HG02973 (cell line): ENCODE data around the gene ATXN7L1.
"Not testable (repeated sequence)": the region's sequence is repeated elsewhere in the genome, so short reads cannot be mapped to it uniquely, and the experiment has no call there.

Experiments
- ATAC-seq: cut with Tn5 transposase; IDR thresholded peaks from one replicate; pipeline ENCODE4 v1.9.1; 2021; ENCODE audit warnings: moderate library complexity; ENCODE audit not compliant: unreplicated experiment

The ATXN7L1 gene

GRCh38 chr7:105861224-105861623 is 15.2 kb downstream of the ATXN7L1 start:
- no peak for ATAC-seq

GRCh38 chr7:105860793-105861192 is 15.6 kb downstream of the ATXN7L1 start:
- no peak for ATAC-seq

- no peak for ATAC-seq
Observed at GRCh38 chr7:105857009-105857952, 19.1 kb downstream of the ATXN7L1 start.

- no peak for ATAC-seq
Observed at GRCh38 chr7:105854498-105854897, 21.9 kb downstream of the ATXN7L1 start.

DNA sequence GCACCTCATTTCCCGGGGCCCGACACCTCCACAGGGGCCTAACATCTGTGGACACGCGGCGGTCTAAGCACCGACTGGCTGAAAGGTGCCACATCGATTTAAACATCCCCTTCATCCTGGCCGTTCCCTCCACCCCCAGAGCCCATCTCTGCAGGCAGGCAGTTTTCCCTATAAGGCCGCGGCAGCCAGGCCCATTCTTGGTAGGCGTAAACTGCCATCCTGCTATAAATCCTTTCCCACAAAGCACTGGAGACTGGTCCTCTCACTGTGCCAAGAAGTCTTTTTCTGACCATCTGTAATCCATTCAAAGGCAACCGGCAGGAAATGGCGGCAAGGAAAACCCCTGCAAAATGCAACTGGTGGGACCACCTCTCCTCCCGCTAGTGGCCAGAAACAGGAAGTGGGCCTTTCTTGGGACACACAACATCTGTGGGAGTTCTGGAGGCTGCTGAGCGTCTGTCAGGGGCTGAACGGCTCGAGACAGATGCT is 22.4 kb downstream of the ATXN7L1 start:
- no peak for ATAC-seq

DNA sequence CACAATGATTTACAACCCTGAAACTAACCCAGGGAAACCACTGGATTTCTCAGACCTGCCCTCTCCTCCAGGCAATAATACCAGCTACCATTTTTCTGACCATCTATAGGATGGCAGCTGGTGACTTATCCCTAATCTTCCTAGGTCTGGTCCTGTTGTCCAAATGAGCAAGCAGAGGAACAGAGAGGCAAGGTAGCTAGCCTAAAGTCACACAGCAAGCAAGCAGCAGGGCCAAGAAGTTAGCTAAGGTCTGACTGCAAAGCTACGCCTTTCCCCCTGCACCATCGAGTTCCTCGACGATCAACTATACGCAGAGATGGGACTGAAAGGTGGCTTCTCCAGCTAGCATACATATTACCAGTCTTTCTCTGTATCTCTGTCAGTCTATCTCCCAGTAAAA is 25.3 kb downstream of the ATXN7L1 start:
- ATAC-seq, result no peak

DNA sequence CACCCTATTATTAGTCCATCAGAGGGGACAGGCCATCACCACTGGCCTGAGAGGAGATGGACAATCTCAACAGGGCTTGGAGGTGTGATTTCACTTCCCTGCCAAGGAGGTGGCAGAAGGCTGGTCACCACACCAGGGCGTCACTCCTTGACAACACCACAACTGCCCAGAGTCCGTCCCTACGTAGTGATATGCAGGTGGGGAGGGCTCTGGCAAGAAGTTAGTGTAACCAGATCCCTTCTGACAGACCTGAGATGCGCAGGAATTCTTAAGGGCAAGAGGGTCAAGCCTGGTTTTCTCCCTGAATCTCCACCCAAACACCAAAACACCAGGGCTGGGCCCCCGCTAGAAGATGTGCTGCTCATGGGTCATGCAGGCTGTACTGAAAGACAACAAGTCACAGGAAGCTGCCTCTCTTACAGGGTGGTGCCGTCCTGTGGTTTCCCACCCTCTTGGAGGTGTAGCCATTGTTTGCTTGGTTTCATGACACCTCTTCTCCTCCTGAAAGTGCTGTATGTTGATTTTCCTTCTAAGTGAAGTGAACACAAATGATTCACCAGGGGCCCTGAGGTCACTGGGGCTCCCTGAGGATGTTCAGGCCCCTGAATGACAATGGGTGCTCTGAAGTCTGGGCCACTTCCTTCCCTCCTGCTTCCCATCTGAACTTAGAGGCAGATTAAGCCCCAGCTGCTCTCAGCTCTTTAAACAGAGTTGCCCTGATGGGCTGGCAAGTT is 27.1 kb downstream of the ATXN7L1 start:
- ATAC-seq, result no peak

DNA sequence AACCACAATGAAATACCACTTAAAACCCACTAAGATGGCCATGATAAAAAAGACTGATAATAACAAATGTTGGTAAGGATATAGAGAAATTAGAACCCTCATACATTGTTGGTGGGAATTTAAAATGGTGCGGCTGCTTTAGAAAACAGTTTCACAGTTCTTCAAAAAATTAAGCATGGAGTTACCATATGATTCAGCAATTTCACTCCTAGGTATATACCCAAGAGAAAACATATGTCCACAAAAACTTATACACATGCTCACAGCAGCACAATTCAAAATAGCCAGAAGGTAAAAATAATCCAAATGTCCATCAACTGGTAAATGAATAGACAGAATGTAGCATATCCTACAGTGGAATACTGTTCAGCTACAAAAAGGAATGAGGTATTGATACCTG is 30.0 kb downstream of the ATXN7L1 start:
- no peak for ATAC-seq

GRCh38 chr7:105844681-105845080 is 31.7 kb downstream of the ATXN7L1 start:
- ATAC-seq, result not testable (repeated sequence)

DNA sequence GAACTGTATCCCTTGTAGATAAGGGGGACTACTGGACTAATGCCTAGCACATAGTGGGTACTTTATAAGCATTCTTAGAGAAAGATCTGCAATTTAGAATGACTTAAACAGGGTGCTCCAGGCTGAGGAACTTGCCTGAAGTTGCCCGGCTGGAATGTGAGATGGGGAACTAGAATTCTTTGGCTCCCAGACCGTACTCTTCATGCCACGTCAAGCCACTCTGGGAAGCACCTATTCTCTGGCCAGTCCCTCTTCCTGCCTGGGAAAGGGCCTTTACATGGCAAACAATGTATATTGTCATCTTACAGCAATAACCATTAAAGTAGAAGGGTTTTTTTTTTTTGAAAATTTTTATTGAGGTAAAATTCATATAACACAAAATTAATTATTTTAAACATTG is 34.5 kb downstream of the ATXN7L1 start:
- ATAC-seq, result no peak

DNA sequence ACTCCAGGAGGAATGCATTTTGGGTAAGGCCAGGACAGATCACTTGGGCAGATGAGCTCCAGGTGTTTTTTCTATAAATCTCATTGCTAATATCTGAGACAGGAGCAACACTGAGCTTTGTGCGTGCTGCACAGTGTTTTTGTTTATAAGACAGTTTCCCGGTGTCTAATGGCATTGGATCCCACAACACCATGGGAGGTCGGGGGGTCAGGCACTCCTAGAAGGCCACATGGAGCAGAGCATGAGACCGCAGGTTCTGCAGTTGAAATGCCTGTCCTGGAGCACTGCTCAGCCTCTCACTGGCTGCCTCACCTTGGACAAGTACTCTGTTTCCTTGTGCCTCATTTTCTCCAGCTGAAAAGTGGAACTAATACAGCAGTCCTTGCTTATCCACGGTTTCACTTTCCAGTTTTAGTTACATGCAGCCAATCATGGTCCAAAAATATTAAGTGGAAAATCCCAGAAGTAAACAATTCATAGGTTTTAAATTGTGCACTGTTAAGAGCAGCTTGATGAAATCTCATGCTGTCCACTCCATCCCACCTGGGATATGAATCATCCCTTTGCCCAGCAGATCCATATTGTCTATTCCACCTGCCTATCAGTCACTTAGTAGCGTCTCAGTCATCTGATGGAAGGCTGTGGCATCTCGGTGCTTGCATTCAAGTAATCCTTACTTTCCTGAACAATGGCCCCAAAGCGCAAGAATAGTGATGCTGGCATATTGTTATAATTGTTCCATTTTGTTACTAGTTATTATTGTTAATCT is 35.2 kb downstream of the ATXN7L1 start:
- ATAC-seq, result no peak

DNA sequence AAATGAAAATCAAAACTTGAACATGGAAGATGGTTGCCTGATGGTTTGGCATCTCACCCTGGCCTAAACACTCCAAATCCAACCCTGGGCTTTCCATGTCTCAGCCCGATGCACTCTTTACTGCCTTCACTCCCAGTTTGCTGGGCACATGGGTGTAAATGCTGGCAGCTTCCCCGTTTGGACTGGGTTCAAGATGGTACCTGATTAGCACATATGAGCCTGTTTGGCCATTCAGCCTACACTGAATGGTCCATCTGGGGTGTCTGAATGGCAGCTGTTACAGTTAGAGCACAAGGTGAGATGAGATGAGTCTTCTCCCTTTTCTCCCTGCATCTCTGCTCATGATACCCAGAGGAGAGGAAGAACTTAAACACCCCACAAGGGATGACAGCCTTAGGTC is 37.1 kb downstream of the ATXN7L1 start:
- ATAC-seq, result no peak

DNA sequence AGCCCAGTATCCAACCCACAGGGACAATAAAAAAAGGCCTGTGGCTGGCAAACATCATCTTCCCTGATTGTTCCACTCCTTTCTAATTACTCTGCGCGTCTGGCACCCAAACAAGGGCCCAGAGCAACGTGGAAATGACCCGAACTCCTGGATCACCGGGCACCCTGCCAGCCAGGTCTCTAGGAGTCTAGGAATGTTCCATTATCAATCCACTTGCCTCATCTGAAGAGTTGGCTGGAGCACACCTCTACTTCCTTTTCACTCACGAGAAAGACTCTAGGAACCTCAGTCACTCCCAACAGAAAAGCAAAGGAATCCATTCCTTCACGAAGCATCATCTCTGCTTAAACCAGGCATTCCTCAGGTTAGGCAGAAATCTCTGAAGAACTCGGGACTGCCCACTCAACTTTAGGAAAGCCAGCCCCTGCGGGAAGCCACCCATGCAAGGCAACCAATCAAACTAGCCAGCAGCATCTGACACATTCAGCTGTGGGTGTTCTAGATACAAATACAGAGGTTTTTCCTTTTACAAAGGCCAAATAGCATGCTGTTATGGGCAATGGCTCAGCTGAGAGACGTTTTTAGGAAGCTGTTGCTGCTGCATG is 37.7 kb downstream of the ATXN7L1 start:
- no peak for ATAC-seq

DNA sequence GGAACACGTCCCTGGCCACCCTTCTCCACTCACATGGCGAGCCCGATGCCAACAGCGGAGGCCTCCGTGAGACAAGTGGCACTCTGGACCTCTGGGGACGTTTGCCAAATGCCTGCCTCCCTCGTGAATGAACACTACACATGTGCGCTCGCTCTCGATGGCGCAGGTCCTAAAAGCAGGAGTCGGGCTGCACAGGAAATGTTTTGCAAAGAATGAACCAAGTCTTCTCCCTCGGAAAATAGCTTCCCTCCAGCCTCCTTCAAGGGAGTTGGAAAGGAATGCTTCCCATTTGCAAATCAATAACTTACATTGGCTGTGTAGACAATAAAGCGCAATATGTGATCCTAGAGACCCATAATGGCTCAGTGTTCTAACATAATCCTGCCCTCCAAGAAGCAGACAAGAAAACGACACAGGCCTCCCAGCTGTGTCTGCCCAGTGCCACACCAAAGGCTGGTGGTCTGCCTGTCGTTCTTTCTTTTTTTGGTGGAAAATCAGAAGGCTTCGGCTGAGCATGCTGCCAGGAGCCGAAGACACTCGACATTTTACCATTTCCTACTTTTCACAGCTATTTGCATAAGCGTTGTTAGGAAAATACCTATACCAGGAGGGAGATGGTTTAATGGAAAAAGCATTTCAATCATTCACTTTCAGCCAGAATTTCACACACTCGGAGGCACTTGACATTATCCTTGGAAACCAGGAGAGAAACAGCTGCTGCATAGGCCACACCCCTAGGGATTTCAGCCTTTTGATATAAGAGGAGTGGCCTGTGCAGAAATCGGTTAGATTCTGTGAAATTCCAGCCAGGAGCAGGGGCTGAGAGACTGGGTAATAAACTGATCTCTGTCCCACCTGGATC is 38.4 kb downstream of the ATXN7L1 start:
- ATAC-seq, result no peak

DNA sequence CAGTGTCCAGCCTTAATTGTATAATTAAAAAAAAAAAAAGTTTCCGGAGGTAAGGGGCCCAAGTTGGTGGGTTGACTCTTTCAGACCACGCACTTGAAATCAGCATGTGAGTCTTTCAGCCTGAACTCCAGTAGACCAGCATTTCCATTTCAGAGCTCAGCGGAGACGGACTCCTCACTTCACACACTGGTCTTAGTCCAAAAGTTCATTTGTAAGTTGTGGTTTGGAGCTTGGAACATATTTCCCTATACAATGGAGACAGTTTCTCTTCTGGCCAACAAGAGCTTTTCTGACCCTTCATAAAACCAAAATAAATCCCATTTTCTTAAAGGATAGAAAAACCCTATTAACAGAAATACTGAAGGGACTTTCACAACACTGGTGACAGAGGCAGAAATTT is 41.0 kb downstream of the ATXN7L1 start:
- ATAC-seq, result no peak

DNA sequence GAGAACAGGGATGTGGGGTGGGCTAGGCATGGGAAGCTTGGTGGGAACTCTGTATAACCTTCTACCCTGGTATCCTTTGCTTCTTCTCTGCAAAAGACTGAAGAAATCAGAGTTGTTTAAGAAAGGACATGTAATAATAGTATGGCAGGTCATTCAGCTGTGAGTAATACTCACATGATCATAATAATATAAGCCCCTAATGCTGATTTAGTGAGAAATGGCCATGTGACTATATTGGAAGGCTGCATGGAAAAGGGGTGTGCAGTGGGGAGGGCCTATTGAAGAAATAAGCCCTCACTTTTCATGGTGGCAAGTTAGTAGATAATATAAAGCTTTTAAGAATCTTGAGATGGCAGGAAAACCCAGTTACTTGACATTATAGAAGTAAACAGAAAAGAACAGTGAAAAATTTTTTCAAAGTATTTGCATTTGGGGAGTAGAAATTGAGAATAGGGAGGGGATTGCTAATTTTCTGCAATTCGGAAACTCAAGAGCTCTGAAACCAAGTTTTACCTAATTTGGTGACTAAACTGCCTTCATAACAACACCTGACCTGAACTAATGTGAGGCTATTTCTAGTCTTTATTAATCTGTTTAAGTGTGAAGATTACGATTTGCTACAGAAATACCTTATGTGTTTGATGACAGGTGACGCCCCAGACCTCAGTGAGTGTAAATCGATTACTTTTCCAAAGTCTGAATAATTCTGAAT is 44.4 kb downstream of the ATXN7L1 start:
- no peak for ATAC-seq

- ATAC-seq, result no peak
Observed at GRCh38 chr7:105831302-105831620, 45.1 kb downstream of the ATXN7L1 start.

DNA sequence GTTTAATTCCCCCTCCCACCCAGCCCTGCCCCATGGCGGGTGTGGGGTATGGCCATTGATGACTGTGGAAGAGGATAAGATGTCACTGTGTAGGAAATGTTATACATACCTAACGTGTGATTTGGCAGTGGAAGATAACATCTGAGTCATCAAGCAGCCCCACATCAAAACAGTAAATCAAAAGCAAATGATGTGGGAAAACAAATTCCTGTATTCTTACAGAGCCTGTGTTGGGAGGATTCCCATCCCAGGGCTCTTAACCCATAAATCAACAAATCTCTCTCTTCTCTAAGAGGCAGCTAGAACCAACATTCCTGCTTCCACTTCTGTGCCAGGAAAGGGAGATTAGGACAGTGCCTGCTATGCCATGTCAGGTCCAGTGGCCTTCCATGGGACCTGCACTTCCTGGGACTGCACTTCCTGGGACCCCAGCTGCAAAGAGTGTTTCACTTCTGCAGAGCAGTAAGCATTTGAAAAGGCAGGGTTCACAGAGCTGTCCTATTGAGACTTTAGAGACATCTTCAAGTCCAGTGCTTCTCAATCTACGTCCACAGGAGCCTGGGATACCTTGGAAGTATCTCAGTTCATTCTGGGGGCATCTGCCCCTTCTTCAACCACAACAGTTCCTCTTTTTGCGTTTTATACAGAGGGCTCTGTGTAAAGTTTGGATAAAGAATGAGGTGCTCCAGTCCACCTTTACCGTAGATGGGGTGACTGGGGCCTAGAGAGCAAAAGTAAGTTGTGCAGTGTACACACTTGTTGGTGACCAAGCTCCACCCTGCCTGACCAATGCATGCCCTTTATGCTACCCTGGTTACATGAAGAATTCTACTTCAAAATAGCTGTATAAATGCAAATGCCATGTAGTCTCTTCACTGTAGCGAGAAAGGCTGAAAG is 45.7 kb downstream of the ATXN7L1 start:
- no peak for ATAC-seq
